CD4-positive, alpha-beta T cell treated with Interleukin-6 for 4 hours (primary cell): Measurements from ENCODE around the gene ADRA1B.

ENCODE experiments used
- DNase-seq: peaks from one replicate; pipeline ENCODE4 v3.0.0-alpha.2; 2020; ENCODE audit warnings: mixed read lengths

Gene ADRA1B

GRCh38 chr5:159902444-159903121 is 13.7 kb upstream of the ADRA1B start:
- no peak for DNase-seq

- DNase-seq = no peak
These were observed 13.2 kb upstream of the ADRA1B start for GRCh38 chr5:159903131-159903530.

GRCh38 chr5:159904874-159905273 is 11.4 kb upstream of the ADRA1B start:
- no peak for DNase-seq

- no peak for DNase-seq
These were observed 10.8 kb upstream of the ADRA1B start for GRCh38 chr5:159905496-159905895.

- no peak for DNase-seq
These were observed 9.8 kb upstream of the ADRA1B start for GRCh38 chr5:159906463-159906862.

GRCh38 chr5:159906943-159907342 is 9.3 kb upstream of the ADRA1B start:
- DNase-seq = no peak

GRCh38 chr5:159907689-159908590 is 8.3 kb upstream of the ADRA1B start:
- no peak for DNase-seq

GRCh38 chr5:159908591-159908940 is 7.7 kb upstream of the ADRA1B start:
- no peak for DNase-seq

GRCh38 chr5:159909126-159909525 is 7.2 kb upstream of the ADRA1B start:
- DNase-seq = no peak

GRCh38 chr5:159910207-159910842 is 6.0 kb upstream of the ADRA1B start:
- DNase-seq = no peak

GRCh38 chr5:159910843-159911229 is 5.4 kb upstream of the ADRA1B start:
- no peak for DNase-seq

- DNase-seq = no peak
These were observed 4.9 kb upstream of the ADRA1B start for GRCh38 chr5:159911349-159911748.

GRCh38 chr5:159912033-159912800 is 4.1 kb upstream of the ADRA1B start:
- no peak for DNase-seq

- no peak for DNase-seq
These were observed 3.2 kb upstream of the ADRA1B start for GRCh38 chr5:159913048-159913447.

- no peak for DNase-seq
These were observed 2.8 kb upstream of the ADRA1B start for GRCh38 chr5:159913501-159913900.

- no peak for DNase-seq
These were observed 819 bp downstream of the ADRA1B start for GRCh38 chr5:159916841-159917761.

GRCh38 chr5:159917994-159918393 is 1.7 kb downstream of the ADRA1B start:
- DNase-seq = no peak

GRCh38 chr5:159921721-159922120 is 5.4 kb downstream of the ADRA1B start:
- no peak for DNase-seq

GRCh38 chr5:159923008-159923407 is 6.7 kb downstream of the ADRA1B start:
- no peak for DNase-seq

GRCh38 chr5:159928122-159928909 is 12.0 kb downstream of the ADRA1B start:
- DNase-seq = no peak

GRCh38 chr5:159929176-159929575 is 12.9 kb downstream of the ADRA1B start:
- DNase-seq = no peak
